Measurements from ENCODE around the gene AGBL5. TPM values are rescaled to one million over a fixed set of nuclear protein-coding genes. Genes with fewer than 3 reads are reported as not detected.

AGBL5 gene
- total RNA-seq, 1 experiment from 2014 or later = 55.4 TPM

DNA sequence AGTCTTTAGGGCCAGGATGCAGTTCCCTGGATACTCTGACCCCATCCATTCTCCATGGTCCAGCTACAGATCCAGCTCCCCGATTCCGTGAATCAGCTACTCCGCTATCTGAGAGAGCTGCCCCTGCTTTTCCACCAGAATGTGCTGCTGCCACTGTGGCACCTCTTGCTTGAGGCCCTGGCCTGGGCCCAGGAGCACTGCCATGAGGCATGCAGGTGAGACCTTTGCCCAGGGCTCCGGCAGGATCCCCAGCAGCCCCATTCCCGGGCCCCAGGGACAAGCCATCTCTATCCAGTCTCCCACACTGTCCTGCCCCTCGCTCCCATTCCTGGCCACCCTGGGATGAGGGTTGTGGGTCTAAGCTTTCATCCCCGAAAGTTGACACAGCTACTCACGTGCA, 11.2 kb upstream of the AGBL5 start:
- Histone ChIP-seq H3K56ac (ENCODE audit: insufficient read length, low read depth, low read length) (no peak overlapping the region), H4K8ac (replicated peaks; ENCODE audit: insufficient read length, low read depth, low read length) (no peak overlapping the region), H3K23me2 (ENCODE audit: insufficient read length, low read depth, low read length, poor library complexity, severe bottlenecking) (no peaks in the 10 kb centered on the region), H2BK12ac (ENCODE audit: insufficient read length, low read depth, low read length) (no peak overlapping the region), H2BK5ac (ENCODE audit: insufficient read length, low read length) (no peak overlapping the region), H4K20me1 (ENCODE audit: control insufficient read depth, insufficient read depth, insufficient read length) (no peaks in the 10 kb centered on the region), H3K27me3 (ENCODE audit: insufficient read depth, low read length) (no peaks in the 10 kb centered on the region), H3K79me2 (ENCODE audit: insufficient read depth, low read length) (no peaks in the 10 kb centered on the region), H3K23ac (ENCODE audit: insufficient read length, low read depth, low read length) (no peak overlapping the region), H2BK20ac (ENCODE audit: low read depth, low read length, poor library complexity, severe bottlenecking) (no peak overlapping the region), H2AK5ac (ENCODE audit: insufficient read length, low read length) (no peak overlapping the region), H2BK120ac (ENCODE audit: low read depth, low read length, poor library complexity, severe bottlenecking) (no peak overlapping the region), H3K14ac (ENCODE audit: insufficient read depth, low read length) (no peak overlapping the region), H2AFZ (ENCODE audit: low read length) (no peak overlapping the region), H3K4me2 (ENCODE audit: insufficient read depth, insufficient read length, low read length) (no peak overlapping the region), H3K4me1 (ENCODE audit: insufficient read depth, low read length) (no peaks in the 10 kb centered on the region), H3T11ph (ENCODE audit: low read length) (no peak overlapping the region), H3K9ac (ENCODE audit: extremely low read depth, insufficient read length, low read length) (no peak overlapping the region), H2BK15ac (ENCODE audit: low read depth, low read length) (no peak overlapping the region), H3K79me1 (ENCODE audit: insufficient read depth, low read depth, low read length, poor library complexity, severe bottlenecking) (no peaks in the 10 kb centered on the region), H3K18ac (ENCODE audit: insufficient read length, low read depth, low read length) (no peak overlapping the region), H3K27ac (ENCODE audit: insufficient read length, low read depth, low read length) (no peak overlapping the region), H4K91ac (ENCODE audit: insufficient read length, low read depth, low read length) (no peak overlapping the region), H3K4ac (ENCODE audit: low read depth, low read length) (no peak overlapping the region), H4K5ac (ENCODE audit: insufficient read length, low read depth, low read length) (no peak overlapping the region), H3K9me3 (ENCODE audit: control insufficient read depth, low read depth, low read length) (no peaks in the 10 kb centered on the region)
- Mint-ChIP-seq H3K27ac (no peak overlapping the region), H3K9me3 (no peaks in the 10 kb centered on the region), H3K4me3 (no peak overlapping the region), H3K4me1 (peaks cover 0 to 5% of the 10 kb centered on the region in 2 experiments; a peak in 1 of 4 replicates), H3K27me3 (ENCODE audit: low read depth) (no peaks in the 10 kb centered on the region), H3K36me3 (ENCODE audit: insufficient read depth in 1 of 3, low read depth in 3 of 3) (peaks cover 20 to 73% (median 69%) of the 10 kb centered on the region in 3 experiments)
- WGBS (ENCODE audit: extremely low coverage, insufficient read length, low lambda C conversion rate) = no CpG with 5 or more reads among the region's 8 CpGs
- no peak for DNase-seq
- TF ChIP-seq, protein P1, sequence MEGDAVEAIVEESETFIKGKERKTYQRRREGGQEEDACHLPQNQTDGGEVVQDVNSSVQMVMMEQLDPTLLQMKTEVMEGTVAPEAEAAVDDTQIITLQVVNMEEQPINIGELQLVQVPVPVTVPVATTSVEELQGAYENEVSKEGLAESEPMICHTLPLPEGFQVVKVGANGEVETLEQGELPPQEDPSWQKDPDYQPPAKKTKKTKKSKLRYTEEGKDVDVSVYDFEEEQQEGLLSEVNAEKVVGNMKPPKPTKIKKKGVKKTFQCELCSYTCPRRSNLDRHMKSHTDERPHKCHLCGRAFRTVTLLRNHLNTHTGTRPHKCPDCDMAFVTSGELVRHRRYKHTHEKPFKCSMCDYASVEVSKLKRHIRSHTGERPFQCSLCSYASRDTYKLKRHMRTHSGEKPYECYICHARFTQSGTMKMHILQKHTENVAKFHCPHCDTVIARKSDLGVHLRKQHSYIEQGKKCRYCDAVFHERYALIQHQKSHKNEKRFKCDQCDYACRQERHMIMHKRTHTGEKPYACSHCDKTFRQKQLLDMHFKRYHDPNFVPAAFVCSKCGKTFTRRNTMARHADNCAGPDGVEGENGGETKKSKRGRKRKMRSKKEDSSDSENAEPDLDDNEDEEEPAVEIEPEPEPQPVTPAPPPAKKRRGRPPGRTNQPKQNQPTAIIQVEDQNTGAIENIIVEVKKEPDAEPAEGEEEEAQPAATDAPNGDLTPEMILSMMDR (conservative IDR thresholded peaks at IDR 0.05) = no peak
